Measurements from ENCODE around the gene S1PR2. TPM values are rescaled to one million over a fixed set of nuclear protein-coding genes. Genes with fewer than 3 reads are reported as not detected.
A peak's percentile ranks its signal among the peaks of the same experiment; 100 is the strongest.

The S1PR2 gene
- 1 to 10 TPM; 1.6 to 6.1 (median 3.3) TPM for total RNA-seq

GRCh38 chr19:10230861-10231611, at the start of gene S1PR2:
S1PR2 (minus strand) TSS chr19:10231331; CDS start chr19:10224905, 6,426 bp downstream.
- peak within 1 kb of the TSS; percentile 81 to 94 (median 88) for H3K27ac ChIP-seq
- peak within 1 kb of the TSS; percentile 66 to 97 (median 84) for H3K4me3 ChIP-seq
- DNase-seq, result no peak
- H3K9me3 ChIP-seq, result no peaks in the 10 kb centered on the region
- no peaks in the 10 kb centered on the region for H3K36me3 ChIP-seq
- peak in 1 of 4 donors; percentile 65 for TF ChIP-seq POLR2A (IDR thresholded peaks at IDR 0.05)
- peak in 1 of 6 experiments; percentile 12 for TF ChIP-seq CTCF (IDR thresholded peaks at IDR 0.05)
- WGBS, 2 donors, result 0% methylated on average over 10 of the region's 73 CpGs; no CpG with 5 or more reads in 1 of the 2 donors
- intact Hi-C loops (cut with DNase I), result no loop called here
- peaks cover 13 to 57% (median 21%) of the 10 kb centered on the region in 3 donors for H3K4me1 ChIP-seq
- H3K27me3 ChIP-seq, result no peaks in the 10 kb centered on the region

- no peak overlapping the region for H3K27ac ChIP-seq
- H3K36me3 ChIP-seq, result peaks cover 0 to 54% (median 15%) of the 10 kb centered on the region in 3 donors
- H3K9me3 ChIP-seq, result no peaks in the 10 kb centered on the region
- H3K4me1 ChIP-seq, result peaks cover 0 to 22% (median 0%) of the 10 kb centered on the region in 3 donors
- intact Hi-C loops (cut with DNase I), result no loop called here
- peaks cover 0 to 4% (median 0%) of the 10 kb centered on the region in 4 donors for H3K27me3 ChIP-seq
- no peak for DNase-seq
- H3K4me3 ChIP-seq, result no peak overlapping the region
- 73 to 80% methylated on average over 4 to 5 of the region's 5 CpGs for WGBS, 2 donors
- TF ChIP-seq POLR2A (IDR thresholded peaks at IDR 0.05) (no peak), CTCF (IDR thresholded peaks at IDR 0.05) (no peak)
These were observed 48.8 kb upstream of the S1PR2 start for GRCh38 chr19:10279737-10280442.

- Histone ChIP-seq H3K4me1 (peaks cover 0 to 26% (median 0%) of the 10 kb centered on the region in 3 donors), H3K4me3 (no peak overlapping the region), H3K36me3 (peaks cover 0 to 51% (median 7%) of the 10 kb centered on the region in 3 donors), H3K27ac (no peak overlapping the region), H3K9me3 (no peaks in the 10 kb centered on the region), H3K27me3 (no peaks in the 10 kb centered on the region)
- TF ChIP-seq POLR2A (IDR thresholded peaks at IDR 0.05), result no peak
- no peak for TF ChIP-seq CTCF (IDR thresholded peaks at IDR 0.05)
- DNase-seq, result no peak
- 92 to 100% methylated on average over 1 of the region's 1 CpG for WGBS, 2 donors
- intact Hi-C loops (cut with DNase I), result no loop called here
These were observed 47.8 kb upstream of the S1PR2 start for GRCh38 chr19:10278935-10279334.

GRCh38 chr19:10277795-10278589, 46.9 kb upstream of the S1PR2 start:
- H3K27ac ChIP-seq, result no peak overlapping the region
- H3K9me3 ChIP-seq, result no peaks in the 10 kb centered on the region
- intact Hi-C loops (cut with DNase I), result no loop called here
- no peaks in the 10 kb centered on the region for H3K27me3 ChIP-seq
- peaks cover 0 to 42% (median 0%) of the 10 kb centered on the region in 3 donors for H3K36me3 ChIP-seq
- no peak for TF ChIP-seq POLR2A (IDR thresholded peaks at IDR 0.05)
- TF ChIP-seq CTCF (IDR thresholded peaks at IDR 0.05), result no peak
- H3K4me1 ChIP-seq, result peaks cover 0 to 23% (median 0%) of the 10 kb centered on the region in 3 donors
- no peak overlapping the region for H3K4me3 ChIP-seq
- DNase-seq, result no peak
- 86 to 91% methylated on average over 7 to 8 of the region's 9 CpGs for WGBS, 2 donors

Measured in esophagus squamous epithelium (tissue), 5 donors.